ENCODE data around the gene NREP. TPM values are rescaled to one million over a fixed set of nuclear protein-coding genes. Genes with fewer than 3 reads are reported as not detected.

Gene NREP
- total RNA-seq, 1 experiment from 2014 or later: not detected

- POLR2A ChIA-PET (ENCODE audit: unreplicated experiment): no interaction called here
- intact Hi-C loops (cut with micrococcal nuclease; ENCODE audit: unreplicated experiment): no loop called here
- H3K4me2 ChIP-seq: no peak overlapping the region
- no peaks in the 10 kb centered on the region for H3K4me1 ChIP-seq (replicated peaks; ENCODE audit: insufficient read depth)
- H3K27me3 ChIP-seq (ENCODE audit: insufficient read depth, low read depth): no peaks in the 10 kb centered on the region
- H3K9me2 ChIP-seq (ENCODE audit: insufficient read depth): no peaks in the 10 kb centered on the region
- no peaks in the 10 kb centered on the region for H3F3A ChIP-seq (ENCODE audit: insufficient read depth, low read depth)
- H3K79me2 ChIP-seq (ENCODE audit: low read depth): no peaks in the 10 kb centered on the region
- no peaks in the 10 kb centered on the region for H3K36me3 ChIP-seq (ENCODE audit: low read depth)
- no peak for DNase-seq
- CTCF ChIA-PET: no interaction called here
- H3K4me3 ChIP-seq: no peak overlapping the region
- no peaks in the 10 kb centered on the region for H4K20me1 ChIP-seq (ENCODE audit: insufficient read depth)
- H2AFZ ChIP-seq: no peak overlapping the region
- no peak overlapping the region for H3K27ac ChIP-seq
- no peaks in the 10 kb centered on the region for H3K9me3 ChIP-seq (ENCODE audit: insufficient read depth, low read depth)
- BruUV-seq (replicated peaks): no TSS peak
- TF ChIP-seq EZH2 (IDR thresholded peaks at IDR 0.05; ENCODE audit: low read depth): no peak
- no peak for TF ChIP-seq CTCF (conservative IDR thresholded peaks at IDR 0.05)
Measured at GRCh38 chr5:111745075-111745739, 11.8 kb downstream of the NREP start.

DNA sequence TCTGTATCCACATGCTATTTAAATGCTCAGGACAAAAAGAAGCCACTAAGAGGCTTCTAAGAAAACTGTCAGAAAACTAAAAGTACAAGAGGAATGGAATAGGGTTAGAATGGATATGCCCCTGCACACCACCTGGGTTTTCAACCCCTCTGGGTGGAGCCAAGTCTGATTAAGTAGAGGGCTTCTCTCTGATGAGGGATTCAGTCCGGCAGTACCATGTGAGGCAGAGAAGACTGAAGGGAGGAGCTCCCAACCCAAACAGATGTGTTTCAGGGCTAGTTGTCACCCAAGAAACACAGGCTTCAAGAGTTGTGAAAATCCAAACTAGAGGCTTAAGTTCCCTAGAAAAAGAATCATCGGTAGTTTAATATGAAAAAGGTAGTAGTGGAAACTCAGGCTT lies 12.5 kb downstream of the NREP start:
- TF ChIP-seq CTCF (conservative IDR thresholded peaks at IDR 0.05): no peak
- no peak for TF ChIP-seq EZH2 (IDR thresholded peaks at IDR 0.05; ENCODE audit: low read depth)
- Histone ChIP-seq H4K20me1 (ENCODE audit: insufficient read depth) (no peaks in the 10 kb centered on the region), H2AFZ (no peak overlapping the region), H3K4me1 (replicated peaks; ENCODE audit: insufficient read depth) (no peaks in the 10 kb centered on the region), H3K4me3 (no peak overlapping the region), H3K36me3 (ENCODE audit: low read depth) (no peaks in the 10 kb centered on the region), H3K27me3 (ENCODE audit: insufficient read depth, low read depth) (no peaks in the 10 kb centered on the region), H3K9me2 (ENCODE audit: insufficient read depth) (no peaks in the 10 kb centered on the region), H3K9me3 (ENCODE audit: insufficient read depth, low read depth) (no peaks in the 10 kb centered on the region), H3K27ac (no peak overlapping the region), H3F3A (ENCODE audit: insufficient read depth, low read depth) (no peaks in the 10 kb centered on the region), H3K4me2 (no peak overlapping the region), H3K79me2 (ENCODE audit: low read depth) (no peaks in the 10 kb centered on the region)
- intact Hi-C loops (cut with micrococcal nuclease; ENCODE audit: unreplicated experiment): no loop called here
- ChIA-PET POLR2A (ENCODE audit: unreplicated experiment) (no interaction called here), CTCF (no interaction called here)
- DNase-seq: no peak
- no TSS peak for BruUV-seq (replicated peaks)

GRCh38 chr5:111743988-111744387 lies 13.0 kb downstream of the NREP start:
- no peaks in the 10 kb centered on the region for H3K36me3 ChIP-seq (ENCODE audit: low read depth)
- H3K9me3 ChIP-seq (ENCODE audit: insufficient read depth, low read depth): no peaks in the 10 kb centered on the region
- no peak overlapping the region for H2AFZ ChIP-seq
- H3K79me2 ChIP-seq (ENCODE audit: low read depth): no peaks in the 10 kb centered on the region
- H3K4me1 ChIP-seq (replicated peaks; ENCODE audit: insufficient read depth): no peaks in the 10 kb centered on the region
- no peak for DNase-seq
- ChIA-PET CTCF (no interaction called here), POLR2A (ENCODE audit: unreplicated experiment) (no interaction called here)
- H3F3A ChIP-seq (ENCODE audit: insufficient read depth, low read depth): no peaks in the 10 kb centered on the region
- no peak overlapping the region for H3K4me3 ChIP-seq
- H3K27ac ChIP-seq: no peak overlapping the region
- no peak overlapping the region for H3K4me2 ChIP-seq
- no peaks in the 10 kb centered on the region for H3K27me3 ChIP-seq (ENCODE audit: insufficient read depth, low read depth)
- no TSS peak for BruUV-seq (replicated peaks)
- intact Hi-C loops (cut with micrococcal nuclease; ENCODE audit: unreplicated experiment): no loop called here
- TF ChIP-seq CTCF (conservative IDR thresholded peaks at IDR 0.05) (no peak), EZH2 (IDR thresholded peaks at IDR 0.05; ENCODE audit: low read depth) (no peak)
- H4K20me1 ChIP-seq (ENCODE audit: insufficient read depth): no peaks in the 10 kb centered on the region
- H3K9me2 ChIP-seq (ENCODE audit: insufficient read depth): no peaks in the 10 kb centered on the region
